NCI-H2196 treated with DMSO at 0.1 percent for 48 hours (cell line): ENCODE results near the gene FHDC1.
A peak's percentile ranks its signal among the peaks of the same experiment; 100 is the strongest.

Experiments
- DNase-seq: peaks from one replicate; lab custom pipeline; 2025; ENCODE audit not compliant: unreplicated experiment; lab: John Stamatoyannopoulos, UW

FHDC1 gene

DNA sequence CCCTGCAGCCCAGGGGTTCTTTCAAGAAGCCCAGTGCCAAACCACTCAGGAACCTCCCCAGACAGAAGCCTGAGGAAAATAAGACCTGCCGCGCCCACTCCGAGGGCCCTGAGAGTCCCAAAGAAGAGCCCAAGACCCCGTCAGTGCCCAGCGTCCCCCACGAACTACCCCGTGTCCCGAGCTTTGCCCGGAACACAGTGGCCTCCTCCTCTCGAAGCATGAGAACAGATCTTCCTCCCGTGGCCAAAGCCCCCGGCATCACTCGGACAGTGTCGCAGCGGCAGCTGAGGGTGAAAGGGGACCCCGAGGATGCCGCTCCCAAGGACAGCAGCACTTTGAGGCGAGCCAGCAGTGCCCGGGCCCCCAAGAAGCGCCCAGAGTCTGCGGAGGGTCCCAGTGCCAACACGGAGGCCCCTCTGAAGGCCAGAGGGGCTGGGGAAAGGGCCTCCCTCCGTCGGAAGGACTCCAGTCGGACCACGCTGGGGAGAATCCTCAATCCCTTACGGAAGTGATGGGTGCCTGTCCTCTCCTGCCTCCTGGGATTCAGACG, 40.2 kb downstream of the FHDC1 start:
- no peak for DNase-seq

GRCh38 chr4:152979731-152980330, 43.7 kb downstream of the FHDC1 start:
- no peak for DNase-seq

DNA sequence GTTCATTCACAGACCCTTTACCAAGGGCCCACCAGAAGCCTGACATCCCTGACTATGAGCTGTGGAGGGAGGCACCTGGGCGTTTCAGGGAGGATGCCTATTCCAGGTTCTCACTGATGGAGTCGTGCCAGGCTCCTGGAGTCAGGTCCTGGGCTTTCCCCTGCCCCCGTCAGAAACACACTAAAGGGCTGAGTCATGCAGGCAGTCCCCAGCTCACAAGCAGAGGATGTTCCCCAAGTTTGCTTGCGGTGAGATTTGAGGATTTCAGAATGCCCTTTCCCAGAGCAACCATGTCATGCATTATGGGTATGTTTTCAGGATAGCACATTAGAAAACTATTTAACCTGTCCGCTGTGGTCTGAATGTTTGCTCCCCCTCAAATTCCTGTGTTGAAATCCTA, 45.2 kb downstream of the FHDC1 start:
- DNase-seq: no peak

- no peak for DNase-seq
These were observed 45.7 kb downstream of the FHDC1 start for GRCh38 chr4:152981842-152982241.

DNA sequence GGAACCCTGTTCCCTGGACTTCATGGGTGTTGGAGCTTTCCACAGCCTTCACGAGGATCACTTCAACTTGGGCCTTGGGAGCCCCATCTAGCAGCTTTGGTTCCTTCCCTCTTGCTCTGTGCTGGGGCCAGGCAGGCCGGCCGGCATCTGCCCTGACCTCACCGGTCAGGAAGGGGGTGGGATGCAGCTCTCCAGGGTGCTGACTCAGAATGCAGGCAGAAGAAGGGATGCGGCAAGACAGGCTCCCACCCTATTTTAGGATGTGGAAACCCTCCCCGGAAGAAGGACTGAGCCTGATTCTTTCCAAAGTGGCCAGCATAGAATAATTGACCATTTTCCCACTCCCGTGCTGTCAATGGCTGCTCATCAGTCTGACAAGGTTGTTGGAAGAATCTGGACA, 47.1 kb downstream of the FHDC1 start:
- DNase-seq: no peak

GRCh38 chr4:152983774-152984411, 47.8 kb downstream of the FHDC1 start:
- no peak for DNase-seq

GRCh38 chr4:152988721-152989553, 52.8 kb downstream of the FHDC1 start:
- no peak for DNase-seq

GRCh38 chr4:152989554-152989970, 53.4 kb downstream of the FHDC1 start:
- DNase-seq: no peak

DNA sequence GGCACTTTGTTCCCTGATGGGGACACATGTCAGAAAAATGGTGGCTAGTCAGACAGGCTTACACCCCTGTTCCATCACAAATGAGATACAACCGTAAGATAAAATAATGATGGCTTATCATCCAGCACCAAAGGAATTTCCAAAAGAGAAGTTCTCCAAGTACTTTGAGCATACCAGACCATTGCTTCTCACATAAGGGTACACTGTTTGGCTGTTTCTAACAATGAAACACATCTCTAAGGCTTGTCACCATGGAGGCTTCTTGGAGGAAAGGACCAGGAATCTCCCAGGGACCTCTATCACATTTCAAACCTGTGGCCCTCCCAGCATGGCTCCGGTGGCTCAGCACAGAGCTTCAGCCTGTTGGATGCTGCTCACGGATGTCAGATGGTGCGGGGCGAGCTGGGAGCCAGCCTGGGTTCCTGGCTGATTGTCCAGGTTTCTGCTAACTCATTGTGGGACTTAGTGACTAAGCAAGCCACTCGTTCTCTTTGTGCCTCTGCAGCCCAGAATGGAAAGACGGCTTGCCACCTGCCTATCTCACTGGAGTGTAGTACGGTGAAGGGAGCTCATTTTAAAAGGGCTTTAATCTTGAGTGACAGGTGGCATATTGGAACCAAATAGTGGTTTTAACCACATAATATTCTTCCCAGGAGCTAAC, 54.5 kb downstream of the FHDC1 start:
- no peak for DNase-seq

DNA sequence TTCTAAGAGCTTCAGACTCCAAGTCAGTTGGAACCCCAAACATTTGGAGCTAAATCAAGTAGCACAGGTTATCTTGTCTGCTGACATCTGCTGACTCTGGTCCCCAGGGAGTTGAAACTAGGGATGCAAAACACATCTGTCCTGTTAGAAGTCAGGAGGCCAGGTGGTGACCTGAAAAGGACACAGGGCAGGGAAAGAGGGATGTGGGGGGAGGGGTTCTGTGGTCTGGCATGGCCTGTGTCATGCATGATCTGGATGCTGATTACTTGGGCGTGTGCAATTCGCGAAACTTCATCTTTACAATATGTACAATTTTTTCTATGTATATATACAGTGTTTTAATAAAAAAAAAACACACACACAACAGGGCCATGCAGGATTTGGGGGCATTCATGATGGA, 55.3 kb downstream of the FHDC1 start:
- DNase-seq: no peak

DNA sequence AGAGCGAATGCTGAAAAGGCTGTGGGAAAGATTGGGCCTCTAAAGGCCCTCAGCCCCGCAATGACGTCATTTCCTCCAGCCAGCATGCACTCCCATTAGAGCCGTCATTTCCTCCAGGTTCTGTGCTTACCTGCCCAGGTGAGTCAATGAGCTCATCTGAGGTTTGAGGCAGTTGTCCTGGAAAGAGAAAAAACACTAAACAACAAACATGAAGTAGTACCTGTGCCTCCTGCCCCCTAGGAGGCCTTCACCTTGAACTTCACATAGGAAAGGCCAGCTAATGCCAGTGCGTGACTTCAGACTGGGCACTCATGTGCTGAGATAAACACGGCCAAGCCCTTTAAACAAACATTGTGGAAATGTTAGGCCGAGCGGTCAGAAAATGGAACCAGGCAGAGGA, 55.9 kb downstream of the FHDC1 start:
- DNase-seq: no peak

GRCh38 chr4:152992466-152992865, 56.3 kb downstream of the FHDC1 start:
- no peak for DNase-seq

DNA sequence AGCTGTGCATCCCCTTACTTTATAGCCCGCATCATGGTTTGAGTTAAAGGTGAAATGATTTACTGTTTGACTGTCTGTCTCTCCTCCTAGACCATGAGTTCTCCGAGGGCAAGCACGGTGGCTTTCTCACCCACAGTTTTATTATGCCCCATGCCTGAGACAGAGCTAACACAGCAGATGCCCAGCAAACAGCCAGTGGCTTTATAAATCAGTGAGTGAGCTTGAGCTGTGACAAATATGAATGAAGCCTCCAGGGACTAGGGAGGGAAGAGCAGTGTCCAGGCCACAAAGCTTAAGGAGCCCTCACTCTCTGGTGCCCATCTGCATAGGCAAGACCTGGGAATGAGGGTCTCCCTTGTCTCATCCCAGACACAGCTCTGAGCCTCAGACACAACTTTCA, 57.9 kb downstream of the FHDC1 start:
- no peak for DNase-seq

- no peak for DNase-seq
These were observed 60.0 kb downstream of the FHDC1 start for GRCh38 chr4:152996111-152996571.

GRCh38 chr4:152996672-152997071, 60.5 kb downstream of the FHDC1 start:
- DNase-seq: no peak

- DNase-seq: no peak
These were observed 61.2 kb downstream of the FHDC1 start for GRCh38 chr4:152997288-152997687.

GRCh38 chr4:152997771-152998487, 61.8 kb downstream of the FHDC1 start:
- peak; percentile 6 for DNase-seq

DNA sequence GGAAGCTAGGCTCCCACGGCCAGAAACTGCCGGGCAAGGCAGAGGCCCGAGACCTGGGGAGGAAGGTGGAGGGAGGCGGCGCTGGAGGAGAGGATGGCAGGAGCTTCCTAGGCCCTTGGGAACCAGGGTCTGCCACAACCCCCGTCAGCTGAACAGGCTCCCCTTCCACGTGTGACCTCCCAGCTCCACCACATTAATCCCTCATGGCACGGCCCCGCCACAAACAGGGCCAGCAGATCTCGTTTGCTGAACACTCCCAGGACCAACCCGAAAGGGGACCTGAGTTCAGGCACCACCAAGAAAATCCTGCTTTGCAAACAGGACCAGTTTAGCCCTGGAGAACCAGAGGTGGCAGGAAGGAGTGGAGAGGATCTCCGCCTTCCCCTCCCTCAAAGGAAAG, 62.7 kb downstream of the FHDC1 start:
- no peak for DNase-seq

GRCh38 chr4:152999346-153000075, 63.4 kb downstream of the FHDC1 start:
- DNase-seq: no peak

GRCh38 chr4:153000076-153000420, 63.9 kb downstream of the FHDC1 start:
- no peak for DNase-seq
